ENCODE data around the gene SPTBN1. TPM values are rescaled to one million over a fixed set of nuclear protein-coding genes. Genes with fewer than 3 reads are reported as not detected.

SPTBN1 gene
- total RNA-seq, 1 donor from 2014 or later, result 70.3 TPM

DNA sequence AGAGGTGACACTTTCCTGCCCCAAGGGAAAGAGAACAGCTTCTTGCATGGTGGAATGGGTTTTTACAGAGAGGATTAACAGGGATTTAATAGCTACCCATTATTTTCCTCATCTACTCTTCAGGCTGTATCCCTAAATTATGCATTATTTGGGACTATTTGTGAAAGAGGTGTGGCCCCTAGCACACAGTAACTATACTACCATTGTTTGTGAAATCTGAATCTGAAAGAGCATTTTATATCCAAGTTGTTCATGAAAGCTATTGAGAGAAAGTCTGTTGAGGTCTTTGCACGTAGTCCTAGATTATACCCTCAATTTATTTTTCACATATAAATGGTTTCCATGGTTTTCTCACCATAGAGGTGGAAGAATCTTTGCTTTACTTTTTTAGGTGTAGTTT lies 78.1 kb downstream of the SPTBN1 start:
- intact Hi-C loops (cut with micrococcal nuclease), result loop anchor here (5.0 kb wide), 1 partner anchor 148 kb away; no protein-coding TSS in a partner anchor
- peaks cover 23% of the 10 kb centered on the region for H3K4me1 Mint-ChIP-seq (ENCODE audit: low read depth)

DNA sequence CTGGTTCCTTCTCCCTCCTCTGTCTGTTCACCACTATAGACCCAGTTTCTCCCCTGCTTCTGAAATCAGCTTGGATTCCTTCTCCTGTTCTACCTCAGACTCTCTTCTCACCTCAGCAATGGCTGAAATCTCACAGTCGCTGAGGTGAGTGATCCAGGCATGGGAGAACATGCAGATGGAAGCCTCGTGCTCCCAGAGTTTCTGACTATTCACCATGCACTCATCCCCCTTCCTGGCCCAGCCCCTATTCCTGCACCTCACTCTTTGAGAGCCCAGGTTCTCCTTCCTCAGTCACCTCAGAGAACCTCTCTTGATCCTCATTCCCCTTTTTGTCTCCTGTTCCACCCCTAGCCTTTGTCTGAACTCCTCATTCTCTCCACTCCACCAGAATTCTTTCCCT lies 78.5 kb downstream of the SPTBN1 start:
- no peaks in the 10 kb centered on the region for H3K36me3 Mint-ChIP-seq (ENCODE audit: low read depth)
- no peak for DNase-seq (ENCODE audit: low spot score)
- H3K27ac Mint-ChIP-seq, result no peak overlapping the region
- H3K4me1 Mint-ChIP-seq (ENCODE audit: low read depth), result peaks cover 19% of the 10 kb centered on the region
- no peak overlapping the region for H3K4me3 Mint-ChIP-seq (ENCODE audit: low read depth)
- intact Hi-C loops (cut with micrococcal nuclease), result loop anchor here (5.0 kb wide), 1 partner anchor 148 kb away; no protein-coding TSS in a partner anchor
- peaks cover 18% of the 10 kb centered on the region for H3K27me3 Mint-ChIP-seq (ENCODE audit: low read depth)
- no peaks in the 10 kb centered on the region for H3K9me3 Mint-ChIP-seq

More for the DNA sequence above, 78.1 kb downstream of the SPTBN1 start:
- no peak overlapping the region for H3K4me3 Mint-ChIP-seq (ENCODE audit: low read depth)
- no peaks in the 10 kb centered on the region for H3K36me3 Mint-ChIP-seq (ENCODE audit: low read depth)
- DNase-seq (ENCODE audit: low spot score), result no peak
- H3K27ac Mint-ChIP-seq, result no peak overlapping the region
- H3K27me3 Mint-ChIP-seq (ENCODE audit: low read depth), result peaks cover 15% of the 10 kb centered on the region
- H3K9me3 Mint-ChIP-seq, result no peaks in the 10 kb centered on the region

DNA sequence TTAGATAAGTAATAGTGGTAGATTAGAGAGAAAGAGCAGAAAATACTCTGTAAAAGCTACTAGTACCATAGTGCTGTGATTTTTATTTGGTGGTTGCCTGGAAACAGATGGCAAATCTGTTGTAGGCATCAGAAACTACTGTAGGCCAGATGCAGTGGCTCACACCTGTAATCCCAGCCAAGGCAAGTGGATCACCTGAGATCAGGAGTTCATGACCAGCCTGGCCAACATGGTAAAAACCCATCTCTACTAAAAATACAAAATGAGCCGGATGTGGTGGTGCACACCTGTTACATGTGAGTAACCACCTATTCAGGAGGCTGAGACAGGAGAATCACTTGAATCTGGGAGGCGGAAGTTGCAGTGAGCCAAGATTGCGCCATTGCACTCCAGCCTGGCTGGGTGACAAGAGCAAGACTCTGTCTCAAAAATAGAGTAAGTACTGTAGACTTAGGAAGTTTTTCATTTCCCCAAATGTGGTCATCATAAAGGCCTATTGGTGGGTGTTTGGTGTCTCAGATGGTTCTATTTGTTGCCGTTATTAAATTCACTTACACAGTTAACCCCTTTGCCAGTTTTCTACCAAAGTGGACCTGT lies 79.6 kb downstream of the SPTBN1 start:
- Mint-ChIP-seq H3K27me3 (ENCODE audit: low read depth) (peaks cover 18% of the 10 kb centered on the region), H3K27ac (no peak overlapping the region), H3K9me3 (no peaks in the 10 kb centered on the region), H3K4me1 (ENCODE audit: low read depth) (peaks cover 15% of the 10 kb centered on the region), H3K4me3 (ENCODE audit: low read depth) (no peak overlapping the region), H3K36me3 (ENCODE audit: low read depth) (no peaks in the 10 kb centered on the region)
- intact Hi-C loops (cut with micrococcal nuclease), result no loop called here
- DNase-seq (ENCODE audit: low spot score), result no peak

DNA sequence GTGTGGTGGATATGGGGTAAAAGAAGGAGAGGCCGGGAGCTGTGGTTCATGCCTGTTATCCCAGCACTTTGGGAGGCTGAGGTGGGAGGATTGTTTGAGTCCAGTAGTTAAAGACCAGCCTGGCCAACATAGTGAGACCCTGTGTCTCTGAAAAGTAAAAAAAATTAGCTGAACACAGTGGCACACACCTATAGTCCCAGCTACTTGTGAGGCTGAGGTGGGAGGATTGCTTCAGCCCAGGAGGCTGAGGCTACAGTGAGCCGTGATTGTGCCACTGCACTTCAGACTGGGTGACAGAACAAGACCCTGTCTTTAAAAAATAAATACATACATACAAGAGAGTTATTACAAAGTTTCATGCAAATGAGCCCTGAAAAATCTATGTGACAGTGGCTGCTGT lies 80.6 kb downstream of the SPTBN1 start:
- DNase-seq (ENCODE audit: low spot score), result no peak
- Mint-ChIP-seq H3K4me3 (ENCODE audit: low read depth) (no peak overlapping the region), H3K27me3 (ENCODE audit: low read depth) (peaks cover 18% of the 10 kb centered on the region), H3K4me1 (ENCODE audit: low read depth) (peaks cover 7% of the 10 kb centered on the region), H3K36me3 (ENCODE audit: low read depth) (no peaks in the 10 kb centered on the region), H3K9me3 (no peaks in the 10 kb centered on the region), H3K27ac (no peak overlapping the region)
- intact Hi-C loops (cut with micrococcal nuclease), result no loop called here

DNA sequence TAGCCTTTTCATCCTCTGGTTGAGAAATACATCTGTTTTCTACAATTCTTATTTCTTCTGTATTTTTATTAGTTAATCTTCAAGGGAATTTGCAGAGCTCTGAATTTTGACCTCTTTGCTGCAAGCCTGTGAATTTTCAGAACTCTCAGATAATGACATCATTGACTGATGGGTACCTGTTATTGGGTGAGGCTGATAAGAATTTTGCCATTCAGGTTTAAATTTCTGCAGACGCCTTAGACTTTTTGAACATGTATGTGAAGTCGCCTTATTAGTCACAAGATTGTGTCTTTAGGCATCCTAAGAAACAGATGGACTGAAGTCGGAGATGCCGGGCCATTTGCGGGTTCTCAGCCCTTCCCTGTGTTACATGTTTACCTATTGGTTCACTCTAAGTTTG lies 82.4 kb downstream of the SPTBN1 start:
- Mint-ChIP-seq H3K36me3 (ENCODE audit: low read depth) (no peaks in the 10 kb centered on the region), H3K4me3 (ENCODE audit: low read depth) (no peak overlapping the region), H3K27ac (no peak overlapping the region), H3K4me1 (ENCODE audit: low read depth) (peaks cover 3% of the 10 kb centered on the region), H3K27me3 (ENCODE audit: low read depth) (peaks cover 18% of the 10 kb centered on the region), H3K9me3 (no peaks in the 10 kb centered on the region)
- no peak for DNase-seq (ENCODE audit: low spot score)
- intact Hi-C loops (cut with micrococcal nuclease), result no loop called here

DNA sequence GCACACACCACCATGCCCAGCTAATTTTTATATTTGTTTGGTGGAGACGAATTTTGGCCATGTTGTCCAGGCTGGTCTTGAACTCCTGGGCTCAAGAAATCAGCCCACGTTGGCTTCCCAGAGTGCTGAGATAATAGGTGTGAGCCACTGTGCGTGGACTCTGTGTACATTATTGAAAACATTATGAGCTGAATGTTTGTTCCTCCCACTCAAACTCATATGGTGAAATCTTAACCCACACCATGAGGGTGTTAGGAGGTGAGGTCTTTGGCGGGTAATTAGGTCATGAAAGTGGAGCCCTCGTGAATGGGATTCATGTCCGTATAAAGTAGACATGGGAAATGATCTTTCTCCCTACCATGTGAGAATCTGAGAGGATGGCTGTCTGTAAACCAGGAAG lies 83.6 kb downstream of the SPTBN1 start:
- H3K4me1 Mint-ChIP-seq (ENCODE audit: low read depth), result peaks cover 7% of the 10 kb centered on the region
- H3K4me3 Mint-ChIP-seq (ENCODE audit: low read depth), result no peak overlapping the region
- peaks cover 15% of the 10 kb centered on the region for H3K27me3 Mint-ChIP-seq (ENCODE audit: low read depth)
- DNase-seq (ENCODE audit: low spot score), result no peak
- H3K27ac Mint-ChIP-seq, result no peak overlapping the region
- H3K9me3 Mint-ChIP-seq, result no peaks in the 10 kb centered on the region
- intact Hi-C loops (cut with micrococcal nuclease), result no loop called here
- H3K36me3 Mint-ChIP-seq (ENCODE audit: low read depth), result no peaks in the 10 kb centered on the region

DNA sequence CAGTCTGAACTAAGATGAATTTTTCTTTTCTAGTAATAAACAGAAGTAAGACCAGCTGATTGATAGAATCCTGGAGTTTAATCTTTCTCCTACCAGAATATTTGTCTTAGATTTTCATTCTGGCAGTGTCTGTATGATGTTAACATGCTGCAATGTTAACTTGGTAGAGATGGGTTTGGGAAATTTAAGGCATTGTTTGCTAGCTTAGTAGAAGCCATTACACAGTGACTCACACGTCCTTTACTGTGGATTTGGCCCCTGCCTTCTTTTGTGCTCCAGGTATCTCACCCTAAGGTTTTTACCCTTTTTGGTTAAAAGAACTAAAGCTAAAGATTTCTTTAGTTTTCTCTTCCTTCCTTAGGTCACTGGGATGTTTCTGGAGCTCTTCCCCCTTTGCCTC lies 84.1 kb downstream of the SPTBN1 start:
- Mint-ChIP-seq H3K36me3 (ENCODE audit: low read depth) (no peaks in the 10 kb centered on the region), H3K27ac (no peak overlapping the region), H3K4me3 (ENCODE audit: low read depth) (no peak overlapping the region), H3K27me3 (ENCODE audit: low read depth) (peaks cover 13% of the 10 kb centered on the region), H3K9me3 (no peaks in the 10 kb centered on the region), H3K4me1 (ENCODE audit: low read depth) (peaks cover 7% of the 10 kb centered on the region)
- DNase-seq (ENCODE audit: low spot score), result no peak
- intact Hi-C loops (cut with micrococcal nuclease), result no loop called here

DNA sequence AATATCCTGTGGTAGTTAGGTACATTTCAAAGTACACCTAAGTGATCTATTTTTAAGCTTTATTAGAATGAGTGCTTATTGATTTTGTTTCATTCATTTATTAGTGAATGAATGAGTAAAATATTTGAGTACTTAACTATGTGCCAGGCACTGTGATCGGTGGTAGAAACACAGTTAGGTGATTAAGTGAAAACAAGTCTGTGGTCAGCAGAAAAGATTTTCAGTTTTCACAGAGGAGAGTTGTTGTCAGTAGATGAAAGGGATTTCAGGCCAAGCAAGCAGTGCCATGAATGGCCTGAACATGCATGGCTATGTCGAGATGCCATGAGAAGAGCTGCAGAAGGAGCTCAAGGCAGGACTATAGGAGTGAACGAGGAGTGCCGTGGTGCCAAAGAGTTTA lies 85.9 kb downstream of the SPTBN1 start:
- Mint-ChIP-seq H3K9me3 (no peaks in the 10 kb centered on the region), H3K27me3 (ENCODE audit: low read depth) (peaks cover 11% of the 10 kb centered on the region), H3K4me1 (ENCODE audit: low read depth) (peaks cover 21% of the 10 kb centered on the region), H3K36me3 (ENCODE audit: low read depth) (no peaks in the 10 kb centered on the region), H3K4me3 (ENCODE audit: low read depth) (no peak overlapping the region), H3K27ac (no peak overlapping the region)
- intact Hi-C loops (cut with micrococcal nuclease), result no loop called here
- no peak for DNase-seq (ENCODE audit: low spot score)

DNA sequence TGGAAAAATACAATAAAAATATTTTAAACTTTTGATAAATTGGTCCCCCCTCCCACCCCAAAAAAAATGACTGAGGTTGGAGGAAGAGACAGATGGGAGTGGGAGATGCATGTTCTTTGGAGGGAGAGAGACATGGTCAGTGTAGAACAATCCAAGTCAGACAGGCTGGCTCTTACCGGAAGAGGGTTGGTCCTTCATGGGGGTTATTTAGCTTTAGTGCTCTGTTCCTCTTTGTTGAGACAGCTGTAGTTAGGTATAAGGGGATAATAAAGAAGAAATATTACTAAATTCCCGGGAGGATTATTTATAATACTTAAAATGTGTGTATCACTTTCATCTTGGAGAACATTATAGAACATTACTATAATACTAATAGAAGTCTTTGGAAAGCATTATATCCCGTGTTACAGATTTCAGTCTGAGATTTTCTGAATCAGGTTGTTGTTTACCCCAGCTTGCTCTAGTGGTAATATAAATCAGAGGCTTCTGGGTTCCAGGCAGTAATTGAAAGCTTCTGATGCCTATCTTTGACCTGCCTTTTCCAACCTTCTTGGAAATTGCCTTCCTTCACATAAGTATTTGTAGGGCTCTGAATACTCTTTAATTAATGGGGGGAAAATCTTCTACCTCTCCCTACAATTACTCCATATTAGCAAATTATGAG lies 87.7 kb downstream of the SPTBN1 start:
- H3K4me3 Mint-ChIP-seq (ENCODE audit: low read depth), result no peak overlapping the region
- intact Hi-C loops (cut with micrococcal nuclease), result no loop called here
- no peaks in the 10 kb centered on the region for H3K9me3 Mint-ChIP-seq

DNA sequence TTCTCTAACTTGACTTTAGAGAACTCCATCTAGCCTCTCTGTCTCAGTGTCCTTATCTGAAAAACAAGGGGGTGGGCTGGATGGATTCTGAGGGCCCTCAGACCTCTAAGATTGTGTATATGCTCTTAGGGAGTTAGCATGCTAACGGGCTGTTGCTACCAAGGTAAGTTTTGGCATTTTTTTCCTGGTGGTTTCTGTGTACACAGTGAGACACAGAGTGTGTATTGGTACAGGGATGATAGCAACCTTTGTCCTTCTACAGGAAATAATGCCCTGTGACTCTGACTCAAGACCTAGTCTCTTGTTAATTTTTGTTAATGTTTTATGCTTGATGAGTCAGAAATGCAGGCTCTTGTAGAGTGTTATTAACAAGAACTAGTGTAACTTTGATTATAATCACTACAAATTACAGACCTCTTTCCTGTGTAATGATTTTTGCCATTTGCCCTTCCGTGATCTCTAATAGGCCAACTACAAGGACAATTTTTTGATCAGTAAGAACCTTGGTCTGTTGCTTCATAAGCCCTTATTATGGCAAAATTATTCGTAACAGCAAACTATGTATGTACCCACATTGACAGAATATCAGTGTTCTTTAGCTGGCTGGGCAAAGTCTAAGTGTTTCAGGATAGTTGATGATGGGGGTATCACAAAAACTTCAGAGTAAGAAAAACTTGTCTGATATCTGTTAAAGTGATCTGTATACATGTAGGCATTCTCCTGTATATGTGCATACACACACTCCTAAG lies 89.7 kb downstream of the SPTBN1 start:
- intact Hi-C loops (cut with micrococcal nuclease), result no loop called here
- H3K36me3 Mint-ChIP-seq (ENCODE audit: low read depth), result no peaks in the 10 kb centered on the region
- H3K27ac Mint-ChIP-seq, result no peak overlapping the region
- H3K4me3 Mint-ChIP-seq (ENCODE audit: low read depth), result no peak overlapping the region
- H3K9me3 Mint-ChIP-seq, result no peaks in the 10 kb centered on the region
- peaks cover 33% of the 10 kb centered on the region for H3K4me1 Mint-ChIP-seq (ENCODE audit: low read depth)
- DNase-seq (ENCODE audit: low spot score), result no peak
- no peaks in the 10 kb centered on the region for H3K27me3 Mint-ChIP-seq (ENCODE audit: low read depth)

More for the DNA sequence above, 87.7 kb downstream of the SPTBN1 start:
- DNase-seq (ENCODE audit: low spot score), result no peak
- Mint-ChIP-seq H3K27ac (no peak overlapping the region), H3K27me3 (ENCODE audit: low read depth) (peaks cover 5% of the 10 kb centered on the region), H3K4me1 (ENCODE audit: low read depth) (peaks cover 26% of the 10 kb centered on the region), H3K36me3 (ENCODE audit: low read depth) (no peaks in the 10 kb centered on the region)

DNA sequence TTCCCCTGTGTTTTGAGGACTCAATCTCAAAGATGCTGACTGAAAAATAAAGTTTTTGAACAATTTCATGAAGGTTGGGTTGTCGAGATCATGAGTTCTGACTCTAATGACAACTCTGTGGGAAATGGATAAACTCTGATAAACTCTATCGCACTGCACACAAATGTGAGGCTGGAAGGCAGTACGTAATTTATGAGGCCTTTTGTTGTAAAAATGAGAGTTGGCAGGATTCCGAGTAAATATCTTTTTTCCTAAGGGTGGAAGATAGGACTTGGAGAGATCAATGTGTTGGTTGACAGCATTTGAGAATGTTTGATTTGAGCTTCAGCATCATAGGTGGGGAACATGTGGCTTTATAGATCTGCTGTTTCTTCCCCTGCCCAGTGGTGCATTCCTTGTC lies 90.4 kb downstream of the SPTBN1 start:
- no peaks in the 10 kb centered on the region for H3K36me3 Mint-ChIP-seq (ENCODE audit: low read depth)
- no peak overlapping the region for H3K27ac Mint-ChIP-seq
- H3K9me3 Mint-ChIP-seq, result no peaks in the 10 kb centered on the region
- H3K4me1 Mint-ChIP-seq (ENCODE audit: low read depth), result peaks cover 33% of the 10 kb centered on the region
- DNase-seq (ENCODE audit: low spot score), result no peak
- no peak overlapping the region for H3K4me3 Mint-ChIP-seq (ENCODE audit: low read depth)
- intact Hi-C loops (cut with micrococcal nuclease), result no loop called here
- no peaks in the 10 kb centered on the region for H3K27me3 Mint-ChIP-seq (ENCODE audit: low read depth)

DNA sequence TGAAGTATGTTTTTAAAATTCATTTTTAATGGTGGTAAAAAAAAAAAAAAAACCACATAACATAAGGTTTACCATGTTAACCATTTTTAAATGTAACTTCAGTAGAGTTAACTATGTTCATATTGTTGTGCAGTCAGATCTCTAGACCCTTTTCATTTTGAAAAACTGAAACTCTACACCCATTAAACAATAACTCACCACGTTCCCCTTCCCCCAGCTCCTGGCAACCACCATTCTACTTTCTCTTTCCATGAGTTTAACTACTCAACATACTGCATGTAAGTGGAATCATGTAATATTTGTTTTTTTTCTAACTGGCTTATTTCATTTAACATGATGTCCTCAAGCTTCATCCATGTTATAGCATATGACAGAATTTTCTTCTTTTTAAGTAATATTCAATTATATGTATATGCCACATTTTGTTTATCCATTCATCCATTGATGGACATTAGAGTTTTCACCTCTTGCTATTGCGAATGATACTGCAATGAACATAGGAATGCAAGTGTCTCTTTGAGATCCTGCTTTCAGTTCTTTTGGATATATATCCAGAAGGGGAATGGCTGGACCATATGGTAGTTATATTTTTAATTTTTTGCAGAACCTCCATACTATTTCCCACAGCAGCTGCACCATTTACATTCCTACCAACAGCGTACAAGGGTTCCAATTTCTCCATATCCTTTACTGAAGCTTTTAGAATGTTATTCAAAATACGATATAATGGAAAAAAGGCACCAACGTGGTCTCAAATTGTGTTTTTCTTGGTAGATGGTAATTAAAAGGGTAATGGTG lies 91.0 kb downstream of the SPTBN1 start:
- no peaks in the 10 kb centered on the region for H3K9me3 Mint-ChIP-seq
- DNase-seq (ENCODE audit: low spot score), result no peak
- H3K27me3 Mint-ChIP-seq (ENCODE audit: low read depth), result no peaks in the 10 kb centered on the region
- intact Hi-C loops (cut with micrococcal nuclease), result no loop called here
- H3K4me3 Mint-ChIP-seq (ENCODE audit: low read depth), result no peak overlapping the region
- H3K4me1 Mint-ChIP-seq (ENCODE audit: low read depth), result peaks cover 31% of the 10 kb centered on the region
- no peak overlapping the region for H3K27ac Mint-ChIP-seq
- no peaks in the 10 kb centered on the region for H3K36me3 Mint-ChIP-seq (ENCODE audit: low read depth)

Data from activated T-helper 2 cell treated with anti-CD3 and anti-CD28 coated beads, Interferon-gamma antibody, Interleukin-2, Interleukin-4, amounts not matched to agents 10 μg/mL and 5 μg/mL and 100 μg/mL, durations not matched to agents 14 hours and 24 hours and 36 hours (primary cell).